K562 (cell line): ENCODE data around the gene FAM32A. TPM values are rescaled to one million over a fixed set of nuclear protein-coding genes. Genes with fewer than 3 reads are reported as not detected.

Experiments used
- ATAC-seq: fragments of 200-7000 bp; cut with Tn5 transposase; 3 replicates; pipeline ENCODE4 v1.9.1; 2020; ENCODE audit warnings: moderate library complexity
- BruUV-seq: library from RNA; stranded (reverse); fragments of 400-500 nt; replicated peaks from 2 replicates; lab custom pipeline; 2021; lab: Mats Ljungman, UMichigan
- CTCF ChIA-PET: fragments of 300-600 bp; formaldehyde crosslinking; extraction: SDS; loops from one replicate; lab custom pipeline; 2021; ENCODE audit warnings: low intra/inter-chr PET ratio; lab: Yijun Ruan, JAX
- POLR2A ChIA-PET: fragments of 300-600, 350-650 bp; sonication (Branson Sonifier 250); formaldehyde crosslinking; extraction: SDS; loops from one replicate; lab custom pipeline; 2021; ENCODE audit warnings: antibody characterized with exemption, inconsistent platforms; lab: Yijun Ruan, JAX
- DNase-seq, 4 experiments: peaks; one replicate each; pipeline versions ENCODE4 v3.0.0 to v3.0.0-alpha.2; 2011 to 2018; ENCODE audit warnings: low spot score in 3 of 4, mixed read lengths in 3 of 4; ENCODE audit errors: extremely low read depth in 1 of 4
- FAIRE-seq: peaks from 2 replicates; lab custom pipeline; 2011; peaks lifted over from hg19 to GRCh38; lab: Jason Lieb, UNC
- H2AFZ ChIP-seq: 2 replicates; pipeline ENCODE4 v1.6.0; 2011; ENCODE audit warnings: low read depth, low read length, control low read depth, inconsistent platforms
- H3K27ac ChIP-seq: fragments of 200-600 bp; 3 replicates; pipeline ENCODE4 v1.8.0; 2011; ENCODE audit warnings: low read depth, mild to moderate bottlenecking, control low read depth, inconsistent platforms, low read length, moderate library complexity, mixed read lengths; ENCODE audit errors: extremely low read depth
- H3K27me3 ChIP-seq, 2 experiments: fragments of 300-600 bp in 1 of 2; 2 replicates in 1 of 2; 3 replicates in 1 of 2; pipeline versions ENCODE4 v1.6.0 to v1.8.0; 2011; ENCODE audit warnings: inconsistent platforms in 2 of 2, low read length in 2 of 2, mild to moderate bottlenecking in 1 of 2, mixed read lengths in 1 of 2, moderate library complexity in 1 of 2; ENCODE audit not compliant: control insufficient read depth in 2 of 2, insufficient read depth in 2 of 2
- H3K36me3 ChIP-seq: fragments of 300-600 bp; 3 replicates; pipeline ENCODE4 v1.8.0; 2011; ENCODE audit warnings: mild to moderate bottlenecking, low read length, inconsistent platforms; ENCODE audit not compliant: control insufficient read depth, insufficient read depth
- H3K4me1 ChIP-seq, 2 experiments: fragments of 200-600 bp in 1 of 2; replicated peaks in 1 of 2; 2 replicates in 1 of 2; 3 replicates in 1 of 2; pipeline versions ENCODE4 v1.5.1 to v1.8.0; 2011; ENCODE audit warnings: inconsistent platforms in 2 of 2, low read length in 2 of 2, mild to moderate bottlenecking in 1 of 2, mixed read lengths in 1 of 2, moderate library complexity in 1 of 2; ENCODE audit not compliant: control insufficient read depth in 2 of 2, insufficient read depth in 2 of 2
- H3K4me2 ChIP-seq: 2 replicates; pipeline ENCODE4 v1.6.1; 2011; ENCODE audit warnings: low read length, control low read depth, inconsistent platforms, mixed read lengths; ENCODE audit not compliant: insufficient read depth
- H3K4me3 ChIP-seq: fragments of 200-600 bp; sonication (generic), shearing (Covaris generic); 2 replicates; pipeline ENCODE4 v1.5.1; 2016; ENCODE audit warnings: control low read depth, inconsistent platforms
- H3K79me2 ChIP-seq: fragments of 200-600 bp; 3 replicates; pipeline ENCODE4 v1.8.0; 2011; ENCODE audit warnings: low read length, inconsistent platforms; ENCODE audit not compliant: control insufficient read depth, insufficient read depth
- H3K9ac ChIP-seq, 2 experiments: 2 replicates each; pipeline versions ENCODE4 v1.6.0 to v1.6.1; 2011; ENCODE audit warnings: low read depth in 2 of 2, low read length in 2 of 2, control low read depth in 1 of 2, inconsistent platforms in 1 of 2, mild to moderate bottlenecking in 1 of 2, mixed read lengths in 1 of 2; ENCODE audit not compliant: insufficient read depth in 1 of 2
- H3K9me1 ChIP-seq: one replicate; pipeline ENCODE4 v1.6.0; 2011; ENCODE audit warnings: inconsistent platforms, mild to moderate bottlenecking, low read length, moderate library complexity; ENCODE audit not compliant: control insufficient read depth, insufficient read depth
- H3K9me3 ChIP-seq: replicated peaks from 2 replicates; pipeline ENCODE4 v1.5.1; 2011; ENCODE audit warnings: low read depth, low read length, inconsistent platforms; ENCODE audit not compliant: control insufficient read depth, insufficient read depth
- H4K20me1 ChIP-seq: replicated peaks from 2 replicates; pipeline ENCODE4 v1.6.1; 2011; ENCODE audit warnings: low read length, inconsistent platforms, mixed read lengths; ENCODE audit not compliant: control insufficient read depth, insufficient read depth
- BCOR ChIP-seq: fragments of 450-650 bp; IDR thresholded peaks from 2 replicates; pipeline ENCODE4 v1.6.1; 2016
- DDX20 ChIP-seq: fragments of 450-650 bp; IDR thresholded peaks from 2 replicates; pipeline ENCODE4 v1.6.1; 2016; ENCODE audit warnings: missing genetic modification characterization, low read depth, mild to moderate bottlenecking, missing compliant biosample characterization, moderate library complexity
- GATA2 ChIP-seq: sonication (generic); formaldehyde crosslinking; IDR thresholded peaks from 2 replicates; pipeline ENCODE4 v1.4.0; 2020; ENCODE audit warnings: mild to moderate bottlenecking, missing genetic modification reagents
- HDAC1 ChIP-seq, 2 experiments: fragments of 450-650 bp; IDR thresholded peaks; 2 replicates each; pipeline ENCODE4 v1.6.1; 2016 to 2017; ENCODE audit warnings: inconsistent platforms in 1 of 2, mild to moderate bottlenecking in 1 of 2, moderate library complexity in 1 of 2
- NR3C1 ChIP-seq: sonication (generic); formaldehyde crosslinking; IDR thresholded peaks from 2 replicates; pipeline ENCODE4 v1.8.1; 2022; ENCODE audit warnings: missing genetic modification reagents
- NRF1 ChIP-seq, 2 experiments: fragments of 450-650 bp; IDR thresholded peaks in 1 of 2; conservative IDR thresholded peaks in 1 of 2; 2 replicates each; pipeline ENCODE4 v1.6.1; 2014; ENCODE audit warnings: mild to moderate bottlenecking in 2 of 2
- PCBP2 ChIP-seq: fragments of 200-400 bp; formaldehyde crosslinking; IDR thresholded peaks from 2 replicates; pipeline ENCODE4 v1.6.1; 2018; ENCODE audit warnings: low read length, low read depth, mild to moderate bottlenecking, moderate library complexity; ENCODE audit not compliant: poor library complexity, severe bottlenecking
- STAT5A ChIP-seq: IDR thresholded peaks from 2 replicates; pipeline ENCODE4 v1.6.1; 2012; ENCODE audit warnings: low read length, inconsistent platforms, borderline replicate concordance
- ZBTB26 ChIP-seq: fragments of 450-650 bp; formaldehyde crosslinking; IDR thresholded peaks from 2 replicates; pipeline ENCODE4 v1.4.0; 2022; ENCODE audit warnings: missing genetic modification characterization
- ZNF75A ChIP-seq: fragments of 450-650 bp; formaldehyde crosslinking; IDR thresholded peaks from 2 replicates; pipeline ENCODE4 v1.4.0; 2020; ENCODE audit warnings: mild to moderate bottlenecking
- WGBS: fragments of 100-300 bp; shearing (Covaris generic); methylation state at CpG from one replicate; pipeline ENCODE4 v1.1.6; 2016; ENCODE audit warnings: low coverage, mixed read lengths; ENCODE audit not compliant: insufficient coverage; ENCODE audit errors: missing lambda C conversion rate; 5-methylcytosine and 5-hydroxymethylcytosine counted together
- in situ Hi-C: fragments of 300-500 bp; cut with MboI; formaldehyde crosslinking; loops from 4 replicates; pipeline ENCODE4 v1.15.0; 2018; ENCODE audit warnings: inconsistent platforms, mixed read lengths
- intact Hi-C: fragments of 100-400 bp; cut with micrococcal nuclease; formaldehyde crosslinking; loops from 2 replicates; pipeline ENCODE4 v1.14.2; 2022
- polyA plus RNA-seq, 8 experiments: library from polyadenylated mRNA; depleted of rRNA in 4 of 8; stranded (reverse) in 5 of 8; unstranded in 3 of 8; fragments of >200 nt; fragmentation: Nextera tagmentation in 2 of 8; fragmentation: Illumina TruSeq in 1 of 8; extraction: Ambion mirVana in 2 of 8; extraction: Trizol in 1 of 8; gene quantifications; 2 replicates each; pipeline versions ENCODE4 v1.2.1 to v1.2.3, GENCODE V29; 2011 to 2014; ENCODE audit warnings: inconsistent platforms in 1 of 8, missing spikeins in 1 of 8
- total RNA-seq, 7 experiments: library from RNA; depleted of rRNA in 6 of 7; stranded (reverse); fragments of >200 nt in 6 of 7; fragmentation: Illumina TruSeq in 2 of 7; extraction: Trizol in 2 of 7; gene quantifications; 2 replicates each; pipeline versions ENCODE4 v1.2.1 to v1.2.3, GENCODE V29; 2011 to 2021; ENCODE audit warnings: low replicate concordance in 1 of 7
- TF ChIP-seq, protein P1 (sequence below): fragments of 250-450 bp; sonication (Bioruptor Pico); IDR thresholded peaks from 2 replicates; pipeline ENCODE4 v1.4.0; 2020
- TF ChIP-seq, protein P2 (sequence below), 2 experiments: fragments of 450-650 bp; formaldehyde crosslinking in 1 of 2; IDR thresholded peaks; 2 replicates each; pipeline versions ENCODE4 v1.4.0 to v1.6.1; 2014 to 2020; ENCODE audit warnings: mild to moderate bottlenecking in 2 of 2, borderline replicate concordance in 1 of 2, low read depth in 1 of 2

Gene FAM32A
- total and polyA plus RNA-seq, 9 of the 15 experiments (the other 6 are each of a cell fraction or from before 2014, with no cell fraction given) = 30.7 to 96.7 (median 73.7) TPM

- POLR2A ChIA-PET = no interaction called here
- peaks cover 46% of the 10 kb centered on the region; the same call in 2 of the 3 replicates for H3K36me3 ChIP-seq
- WGBS = 98% methylated on average over 14 of the region's 16 CpGs
Observed at GRCh38 chr19:16226184-16226591, 41.0 kb downstream of the FAM32A start.

More at GRCh38 chr19:16226184-16226591, 41.0 kb downstream of the FAM32A start:
- no peaks in the 10 kb centered on the region for H3K27me3 ChIP-seq
- H3K9me1 ChIP-seq = peaks cover 4% of the 10 kb centered on the region
- CTCF ChIA-PET = no interaction called here
- no peaks in the 10 kb centered on the region for H4K20me1 ChIP-seq
- FAIRE-seq (no peak), DNase-seq (no peak), ATAC-seq (no peak)
- H3K4me1 ChIP-seq = peaks cover 0 to 8% of the 10 kb centered on the region in 2 experiments; a peak in 2 of 5 replicates
- H2AFZ ChIP-seq = no peak overlapping the region
- no peak overlapping the region for H3K4me3 ChIP-seq
- TF ChIP-seq, protein P1, sequence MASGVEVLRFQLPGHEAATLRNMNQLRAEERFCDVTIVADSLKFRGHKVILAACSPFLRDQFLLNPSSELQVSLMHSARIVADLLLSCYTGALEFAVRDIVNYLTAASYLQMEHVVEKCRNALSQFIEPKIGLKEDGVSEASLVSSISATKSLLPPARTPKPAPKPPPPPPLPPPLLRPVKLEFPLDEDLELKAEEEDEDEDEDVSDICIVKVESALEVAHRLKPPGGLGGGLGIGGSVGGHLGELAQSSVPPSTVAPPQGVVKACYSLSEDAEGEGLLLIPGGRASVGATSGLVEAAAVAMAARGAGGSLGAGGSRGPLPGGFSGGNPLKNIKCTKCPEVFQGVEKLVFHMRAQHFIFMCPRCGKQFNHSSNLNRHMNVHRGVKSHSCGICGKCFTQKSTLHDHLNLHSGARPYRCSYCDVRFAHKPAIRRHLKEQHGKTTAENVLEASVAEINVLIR (CRISPR knock-in tag) = no peak
- TF ChIP-seq NRF1 (conservative IDR thresholded peaks at IDR 0.05 in 1 of 2, IDR thresholded peaks at IDR 0.05 in 1 of 2) (no peak), BCOR (no peak), PCBP2 (no peak), ZBTB26 (CRISPR knock-in tag) (no peak), STAT5A (no peak), HDAC1 (IDR thresholded peaks at IDR 0.05) (no peak), NR3C1 (CRISPR knock-in tag) (no peak), GATA2 (CRISPR knock-in tag) (no peak), ZNF75A (CRISPR knock-in tag) (no peak), DDX20 (no peak)
- TF ChIP-seq, protein P2, sequence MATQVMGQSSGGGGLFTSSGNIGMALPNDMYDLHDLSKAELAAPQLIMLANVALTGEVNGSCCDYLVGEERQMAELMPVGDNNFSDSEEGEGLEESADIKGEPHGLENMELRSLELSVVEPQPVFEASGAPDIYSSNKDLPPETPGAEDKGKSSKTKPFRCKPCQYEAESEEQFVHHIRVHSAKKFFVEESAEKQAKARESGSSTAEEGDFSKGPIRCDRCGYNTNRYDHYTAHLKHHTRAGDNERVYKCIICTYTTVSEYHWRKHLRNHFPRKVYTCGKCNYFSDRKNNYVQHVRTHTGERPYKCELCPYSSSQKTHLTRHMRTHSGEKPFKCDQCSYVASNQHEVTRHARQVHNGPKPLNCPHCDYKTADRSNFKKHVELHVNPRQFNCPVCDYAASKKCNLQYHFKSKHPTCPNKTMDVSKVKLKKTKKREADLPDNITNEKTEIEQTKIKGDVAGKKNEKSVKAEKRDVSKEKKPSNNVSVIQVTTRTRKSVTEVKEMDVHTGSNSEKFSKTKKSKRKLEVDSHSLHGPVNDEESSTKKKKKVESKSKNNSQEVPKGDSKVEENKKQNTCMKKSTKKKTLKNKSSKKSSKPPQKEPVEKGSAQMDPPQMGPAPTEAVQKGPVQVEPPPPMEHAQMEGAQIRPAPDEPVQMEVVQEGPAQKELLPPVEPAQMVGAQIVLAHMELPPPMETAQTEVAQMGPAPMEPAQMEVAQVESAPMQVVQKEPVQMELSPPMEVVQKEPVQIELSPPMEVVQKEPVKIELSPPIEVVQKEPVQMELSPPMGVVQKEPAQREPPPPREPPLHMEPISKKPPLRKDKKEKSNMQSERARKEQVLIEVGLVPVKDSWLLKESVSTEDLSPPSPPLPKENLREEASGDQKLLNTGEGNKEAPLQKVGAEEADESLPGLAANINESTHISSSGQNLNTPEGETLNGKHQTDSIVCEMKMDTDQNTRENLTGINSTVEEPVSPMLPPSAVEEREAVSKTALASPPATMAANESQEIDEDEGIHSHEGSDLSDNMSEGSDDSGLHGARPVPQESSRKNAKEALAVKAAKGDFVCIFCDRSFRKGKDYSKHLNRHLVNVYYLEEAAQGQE (IDR thresholded peaks at IDR 0.05; ENCODE audit: borderline replicate concordance) = no peak
- TF ChIP-seq, protein P2 (CRISPR knock-in tag; IDR thresholded peaks at IDR 0.05; ENCODE audit: low read depth) = no peak
- TF ChIP-seq, all 486 proteins: peak for 0
- no peaks in the 10 kb centered on the region for H3K79me2 ChIP-seq
- H3K27ac ChIP-seq = no peak overlapping the region
- peaks cover 7% of the 10 kb centered on the region for H3K9me3 ChIP-seq
- no peak overlapping the region for H3K4me2 ChIP-seq
- no peak overlapping the region for H3K9ac ChIP-seq
- intact Hi-C loops (no loop called here), in situ Hi-C loops (no loop called here)
- no TSS peak for BruUV-seq
